ENCODE measurements around the gene VAV2.

Gene VAV2

GRCh38 chr9:133890583-133890982, 101.5 kb downstream of the VAV2 start:
- DNase-seq (ENCODE audit: low spot score): no peak

DNA sequence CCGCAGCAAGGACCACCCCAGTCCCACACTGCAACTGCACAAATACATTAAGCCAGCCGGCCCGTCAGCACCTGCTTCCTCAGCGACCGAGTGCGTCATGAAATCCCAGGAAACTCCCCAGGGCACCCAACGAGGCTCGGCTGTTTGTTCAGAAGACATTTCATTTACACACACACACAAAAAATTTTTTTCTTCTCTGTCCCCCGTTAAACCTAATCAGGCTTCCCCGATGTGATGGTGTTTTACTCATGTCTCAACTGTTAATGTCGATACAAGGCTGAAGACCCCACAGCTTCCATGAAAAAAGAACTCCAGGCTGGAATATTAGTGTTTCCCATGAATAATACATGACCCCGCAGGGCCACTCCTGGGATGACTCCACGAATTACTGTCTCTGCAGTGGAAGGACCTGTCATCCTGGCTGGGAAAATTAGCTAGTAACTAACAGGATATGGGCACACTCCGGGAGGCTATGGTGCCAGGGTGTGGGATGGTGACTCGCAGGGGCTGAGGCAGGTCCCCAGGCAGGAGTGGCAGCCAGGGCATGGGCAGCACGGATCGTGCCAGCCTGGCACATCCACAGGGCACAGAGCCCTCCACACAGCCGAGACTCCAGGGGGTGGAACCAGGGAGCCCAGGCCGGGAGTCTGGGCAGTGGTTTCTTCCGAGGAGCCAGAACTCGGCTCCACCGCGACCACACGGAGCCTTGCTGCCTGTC, 102.4 kb downstream of the VAV2 start:
- no peak for DNase-seq (ENCODE audit: low spot score)

DNA sequence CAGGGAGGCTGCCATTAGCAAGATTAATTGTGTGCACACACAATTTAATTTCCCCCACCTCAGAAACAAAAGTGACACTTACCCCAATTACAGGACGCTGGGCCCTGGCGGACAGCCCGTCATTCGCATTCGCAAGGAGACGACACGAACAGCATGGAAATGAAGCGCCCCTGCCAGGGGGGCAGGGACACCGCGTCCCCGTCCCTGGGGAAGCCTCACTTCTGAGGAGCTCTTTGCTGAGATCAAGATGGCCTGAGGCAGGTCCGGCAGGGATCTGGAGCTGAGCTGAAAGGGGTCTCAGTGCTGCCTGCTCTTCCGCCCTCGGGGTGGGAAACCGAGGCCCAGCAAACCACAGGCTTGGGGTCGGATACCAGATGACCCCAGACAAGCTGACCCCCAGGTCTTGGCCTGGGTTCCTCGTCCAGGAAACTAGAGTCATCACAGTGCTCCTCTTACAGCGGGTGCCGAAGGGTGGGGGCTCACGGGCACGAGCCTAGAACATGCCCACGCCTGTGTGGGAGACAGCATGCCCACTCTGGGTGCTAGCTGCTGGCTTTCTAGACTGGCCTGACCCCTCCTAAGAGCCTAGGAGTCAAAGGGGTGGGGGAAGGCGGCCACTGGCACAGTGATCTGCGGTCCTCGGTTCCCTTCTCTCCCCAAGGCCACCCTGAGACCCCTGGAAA, 103.2 kb downstream of the VAV2 start:
- DNase-seq (ENCODE audit: low spot score): no peak

- DNase-seq (ENCODE audit: low spot score): no peak
Observed at GRCh38 chr9:133888048-133888808, 103.9 kb downstream of the VAV2 start.

DNA sequence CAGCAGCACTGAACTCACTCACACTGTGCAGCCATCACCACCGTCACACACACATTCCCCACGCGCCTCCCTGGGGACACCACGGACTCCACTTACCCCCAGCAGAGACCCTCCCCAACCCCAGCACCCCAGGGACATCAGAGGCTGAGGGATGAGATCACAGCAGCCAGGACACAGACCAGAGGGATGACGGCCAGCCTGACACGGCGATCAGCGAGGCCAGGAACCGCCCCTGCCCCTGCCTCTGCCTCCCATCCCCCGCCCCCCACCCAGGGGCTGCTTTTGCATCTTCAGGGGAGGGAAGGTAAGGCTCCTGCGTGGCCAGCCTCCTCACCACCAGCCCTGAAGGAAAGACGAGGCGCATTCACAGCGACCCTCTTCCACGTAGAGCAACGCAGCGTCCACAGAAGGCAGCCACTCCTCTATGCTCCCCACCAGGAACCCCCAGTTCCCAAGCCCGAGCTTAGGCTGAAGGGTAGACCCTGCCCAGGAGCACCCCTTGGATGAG, 104.5 kb downstream of the VAV2 start:
- no peak for DNase-seq (ENCODE audit: low spot score)

GRCh38 chr9:133886563-133887501, 105.3 kb downstream of the VAV2 start:
- DNase-seq (ENCODE audit: low spot score): no peak

DNA sequence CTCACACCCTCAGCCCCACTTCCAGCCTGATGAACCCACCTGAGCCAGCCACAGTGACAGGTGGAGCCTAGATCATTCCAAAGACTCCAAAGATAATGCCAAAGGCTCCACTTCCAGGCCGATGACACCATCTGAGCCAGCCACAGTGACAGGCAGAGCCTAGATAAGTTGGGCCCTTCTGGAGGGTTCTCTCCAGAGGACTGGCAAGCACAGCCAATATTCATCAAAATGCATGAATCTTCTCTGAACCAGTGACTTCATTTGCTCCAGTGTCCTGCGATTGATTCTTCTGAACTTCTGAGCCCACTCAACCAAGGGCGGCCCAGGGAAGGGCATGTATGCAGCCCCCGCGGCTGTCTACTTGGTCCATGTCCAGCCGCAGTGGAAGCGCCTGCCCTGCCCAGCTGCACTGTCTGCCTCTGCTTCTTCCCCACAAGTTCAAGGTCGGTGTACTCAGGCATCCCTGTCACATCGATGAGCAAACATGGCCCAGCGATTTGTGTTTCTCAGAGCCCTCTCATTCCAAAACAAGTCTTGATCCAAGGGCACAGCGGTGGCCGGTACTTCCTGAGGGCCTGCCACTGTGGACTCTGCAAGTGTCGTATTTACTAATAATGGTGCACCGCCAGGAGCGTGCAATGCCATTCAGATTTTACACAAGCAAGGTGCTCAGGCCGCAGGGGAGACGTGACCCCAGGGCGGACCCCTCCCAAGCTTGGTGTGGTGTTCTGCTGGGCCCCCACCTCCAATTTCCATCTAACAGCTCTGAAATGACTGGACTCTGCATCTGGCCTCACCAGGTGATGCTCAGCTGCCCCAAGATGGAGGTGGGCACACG, 107.0 kb downstream of the VAV2 start:
- no peak for DNase-seq (ENCODE audit: low spot score)

GRCh38 chr9:133882849-133883755, 109.0 kb downstream of the VAV2 start:
- DNase-seq (ENCODE audit: low spot score): no peak

DNA sequence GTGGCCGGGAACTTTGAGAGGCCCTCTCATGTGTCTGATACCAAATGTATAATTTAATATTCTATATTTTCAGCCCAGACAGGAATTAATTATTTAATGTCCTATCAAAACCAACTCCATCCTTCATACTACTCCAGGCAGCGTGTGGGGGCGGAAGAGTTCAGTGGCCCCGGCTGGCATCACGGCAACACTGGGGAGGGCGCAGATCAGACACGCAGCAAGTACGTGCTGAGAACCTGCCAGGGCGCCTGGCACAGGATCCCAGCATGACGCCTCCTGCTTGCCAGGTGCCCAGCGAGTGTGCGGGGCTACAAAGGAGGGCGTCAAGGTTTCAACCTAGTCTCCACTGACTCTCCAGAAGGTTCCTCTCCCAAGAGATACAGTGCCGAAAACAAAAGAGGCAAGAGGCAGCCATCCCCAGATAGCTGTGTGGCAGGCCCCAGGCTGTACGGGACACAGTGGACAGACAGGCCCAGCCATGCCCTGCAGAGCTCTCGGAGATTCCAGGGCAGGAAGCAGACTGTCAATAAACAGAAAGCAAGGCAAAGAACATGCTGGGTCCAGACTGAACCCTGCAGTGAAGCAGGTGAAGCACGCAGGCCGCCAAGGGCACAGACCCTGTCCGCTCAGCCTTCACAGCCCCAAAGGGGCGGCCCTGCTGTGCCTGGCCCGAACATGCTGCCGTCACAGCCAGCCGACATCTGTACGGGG, 110.3 kb downstream of the VAV2 start:
- no peak for DNase-seq (ENCODE audit: low spot score)

GRCh38 chr9:133880851-133881661, 111.1 kb downstream of the VAV2 start:
- no peak for DNase-seq (ENCODE audit: low spot score)

- no peak for DNase-seq (ENCODE audit: low spot score)
Observed at GRCh38 chr9:133880136-133880535, 112.0 kb downstream of the VAV2 start.

DNA sequence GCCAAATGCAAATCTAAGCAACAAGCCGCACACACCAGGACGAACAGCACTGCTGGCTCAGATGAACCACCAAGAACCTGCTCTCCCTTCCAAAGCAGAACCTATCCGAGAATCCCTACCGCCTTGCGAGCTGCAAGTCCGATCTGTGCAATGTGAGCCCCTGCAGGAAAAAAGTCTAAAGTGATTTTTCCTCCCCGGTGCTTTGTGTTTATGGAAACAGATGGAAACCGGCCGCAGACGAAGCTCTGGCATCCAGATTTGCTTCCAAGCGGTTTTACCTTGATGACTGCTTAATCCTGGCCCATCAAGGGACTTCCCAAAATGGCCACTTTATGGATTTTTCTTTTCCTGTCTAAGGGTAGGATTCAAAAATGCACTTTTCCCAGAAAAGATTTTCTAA, 112.5 kb downstream of the VAV2 start:
- no peak for DNase-seq (ENCODE audit: low spot score)

DNA sequence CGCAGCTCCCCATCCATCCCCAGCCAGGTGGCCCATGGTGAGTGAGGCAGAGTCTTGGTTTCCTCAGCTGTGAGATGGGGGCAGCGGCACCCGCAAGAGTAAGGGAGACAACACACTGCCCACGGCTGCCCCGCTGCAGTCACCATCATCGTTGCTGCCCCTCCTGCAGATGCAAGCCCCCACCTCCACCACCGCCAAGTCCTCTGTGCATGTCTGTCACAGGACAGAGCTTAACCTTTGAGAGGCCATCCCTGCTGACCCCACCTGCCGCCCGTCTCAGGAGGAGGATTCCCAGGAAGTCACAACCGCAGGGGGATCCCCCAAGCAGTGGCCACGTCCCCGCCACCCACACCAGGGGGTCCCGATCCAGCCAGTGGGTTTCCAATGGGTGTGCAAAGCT, 113.7 kb downstream of the VAV2 start:
- DNase-seq (ENCODE audit: low spot score): no peak

DNA sequence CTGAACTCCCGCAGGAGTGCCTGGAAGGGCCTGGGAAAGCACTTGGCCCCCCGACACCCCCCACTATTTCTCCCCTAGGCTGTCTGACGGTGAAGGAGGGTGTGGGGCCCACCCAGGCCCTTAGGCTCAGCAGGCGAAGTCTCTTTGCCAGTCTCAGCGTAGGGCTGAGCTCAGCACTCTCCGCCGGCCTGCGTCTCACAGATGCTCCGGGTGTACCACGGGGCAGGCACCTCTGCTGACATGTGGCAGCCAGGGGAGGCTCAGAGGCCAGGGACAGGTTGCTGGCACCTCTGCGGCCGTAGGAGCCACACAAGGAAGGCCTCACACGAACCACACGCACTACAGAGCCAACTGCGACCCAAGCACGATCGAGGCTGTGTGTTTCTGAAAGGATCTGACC, 114.2 kb downstream of the VAV2 start:
- no peak for DNase-seq (ENCODE audit: low spot score)

- DNase-seq (ENCODE audit: low spot score): no peak
Observed at GRCh38 chr9:133877327-133877726, 114.8 kb downstream of the VAV2 start.

DNA sequence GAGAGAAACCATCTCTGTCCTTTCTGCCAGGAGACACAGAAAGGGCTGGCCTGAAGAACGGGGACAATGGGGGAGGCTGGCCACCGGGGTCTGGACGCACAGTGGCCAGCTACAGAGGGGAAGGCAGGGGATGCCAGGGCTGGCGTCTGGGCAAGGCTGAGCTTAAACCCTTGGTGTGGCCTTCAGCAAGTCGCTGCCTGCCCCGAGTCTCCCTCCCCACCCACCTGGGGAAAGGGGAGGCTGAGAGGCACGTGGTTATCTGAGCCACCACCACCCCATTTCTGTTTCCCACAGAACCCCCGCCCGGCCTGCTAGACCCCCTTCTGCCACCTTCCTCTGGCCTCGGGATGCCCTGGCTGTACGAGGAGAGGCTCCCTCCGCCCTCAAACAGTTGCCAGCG, 115.3 kb downstream of the VAV2 start:
- no peak for DNase-seq (ENCODE audit: low spot score)

- no peak for DNase-seq (ENCODE audit: low spot score)
Observed at GRCh38 chr9:133876144-133876543, 116.0 kb downstream of the VAV2 start.

DNA sequence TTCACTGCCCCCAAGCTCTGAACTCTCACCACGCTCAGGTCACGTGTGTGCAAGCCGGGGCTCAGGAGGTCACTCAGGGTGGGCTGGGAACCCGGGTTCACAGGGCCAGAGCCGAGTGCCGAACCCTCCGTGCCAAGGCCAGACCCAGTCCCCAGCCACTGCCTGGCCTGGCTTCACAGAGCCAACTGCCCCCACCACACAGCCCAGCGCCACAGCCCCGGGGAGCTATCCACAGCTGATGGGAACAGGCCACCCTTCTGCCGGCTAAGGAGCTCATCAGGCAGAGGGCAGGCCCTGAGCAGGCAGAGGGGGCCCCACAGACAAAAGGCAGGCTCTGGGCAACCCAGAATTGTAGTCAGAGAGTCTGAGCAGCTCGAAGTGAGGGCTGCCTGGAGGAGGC, 117.0 kb downstream of the VAV2 start:
- DNase-seq (ENCODE audit: low spot score): no peak

All from RKO (cell line).